ENCODE data around the gene PDE11A. TPM values are rescaled to one million over a fixed set of nuclear protein-coding genes. Genes with fewer than 3 reads are reported as not detected.

PDE11A gene
- total RNA-seq, 1 donor from 2014 or later: 2.0 TPM

- peaks cover 36% of the 10 kb centered on the region for H3K4me1 Mint-ChIP-seq (ENCODE audit: unreplicated experiment)
- no peaks in the 10 kb centered on the region for H3K9me3 Mint-ChIP-seq
- no peaks in the 10 kb centered on the region for H3K36me3 Mint-ChIP-seq
- no peak for TF ChIP-seq CTCF (conservative IDR thresholded peaks at IDR 0.05)
- H3K4me3 Mint-ChIP-seq: no peak overlapping the region
- H3K27me3 Mint-ChIP-seq: no peaks in the 10 kb centered on the region
- no peak overlapping the region for H3K27ac Mint-ChIP-seq
- DNase-seq (ENCODE audit: extremely low spot score, unreplicated experiment): no peak
Measured at GRCh38 chr2:177694348-177694747, 378.2 kb downstream of the PDE11A start.

GRCh38 chr2:177693658-177694339, 378.8 kb downstream of the PDE11A start:
- Mint-ChIP-seq H3K27me3 (no peaks in the 10 kb centered on the region), H3K27ac (no peak overlapping the region), H3K4me1 (ENCODE audit: unreplicated experiment) (peaks cover 36% of the 10 kb centered on the region), H3K9me3 (no peaks in the 10 kb centered on the region), H3K36me3 (no peaks in the 10 kb centered on the region), H3K4me3 (no peak overlapping the region)
- TF ChIP-seq CTCF (conservative IDR thresholded peaks at IDR 0.05): no peak
- no peak for DNase-seq (ENCODE audit: extremely low spot score, unreplicated experiment)

GRCh38 chr2:177692783-177693269, 379.8 kb downstream of the PDE11A start:
- H3K4me1 Mint-ChIP-seq (ENCODE audit: unreplicated experiment): peaks cover 36% of the 10 kb centered on the region
- H3K36me3 Mint-ChIP-seq: no peaks in the 10 kb centered on the region
- H3K4me3 Mint-ChIP-seq: peak overlapping the region; percentile 9
- no peak for DNase-seq (ENCODE audit: extremely low spot score, unreplicated experiment)
- H3K27ac Mint-ChIP-seq: no peak overlapping the region
- no peaks in the 10 kb centered on the region for H3K9me3 Mint-ChIP-seq
- no peak for TF ChIP-seq CTCF (conservative IDR thresholded peaks at IDR 0.05)
- no peaks in the 10 kb centered on the region for H3K27me3 Mint-ChIP-seq

GRCh38 chr2:177692042-177692782, 380.4 kb downstream of the PDE11A start:
- H3K27ac Mint-ChIP-seq: no peak overlapping the region
- H3K9me3 Mint-ChIP-seq: no peaks in the 10 kb centered on the region
- no peak for TF ChIP-seq CTCF (conservative IDR thresholded peaks at IDR 0.05)
- peaks cover 36% of the 10 kb centered on the region for H3K4me1 Mint-ChIP-seq (ENCODE audit: unreplicated experiment)
- H3K36me3 Mint-ChIP-seq: no peaks in the 10 kb centered on the region
- no peaks in the 10 kb centered on the region for H3K27me3 Mint-ChIP-seq
- no peak for DNase-seq (ENCODE audit: extremely low spot score, unreplicated experiment)
- H3K4me3 Mint-ChIP-seq: peak overlapping the region; percentile 9

GRCh38 chr2:177691177-177691576, 381.4 kb downstream of the PDE11A start:
- Mint-ChIP-seq H3K4me3 (no peak overlapping the region), H3K36me3 (no peaks in the 10 kb centered on the region), H3K4me1 (ENCODE audit: unreplicated experiment) (peaks cover 36% of the 10 kb centered on the region), H3K27me3 (no peaks in the 10 kb centered on the region), H3K27ac (no peak overlapping the region), H3K9me3 (no peaks in the 10 kb centered on the region)
- no peak for DNase-seq (ENCODE audit: extremely low spot score, unreplicated experiment)
- no peak for TF ChIP-seq CTCF (conservative IDR thresholded peaks at IDR 0.05)

All from type B pancreatic cell (in vitro differentiated cells).